ENCODE data around the gene ZBTB17.

GRCh38 chr1:15950302-15950701 is 25.6 kb downstream of the ZBTB17 start:
- TF ChIP-seq POLR2A (IDR thresholded peaks at IDR 0.05; ENCODE audit: low read depth, low read length) (no peak), POLR2AphosphoS5 (IDR thresholded peaks at IDR 0.05; ENCODE audit: low read depth, low read length) (no peak), TAF1 (IDR thresholded peaks at IDR 0.05; ENCODE audit: borderline replicate concordance, low read depth, low read length) (no peak)
